Measurements from ENCODE around the gene MPP4. TPM values are rescaled to one million over a fixed set of nuclear protein-coding genes. Genes with fewer than 3 reads are reported as not detected.

MPP4 gene
- total RNA-seq, 1 experiment from 2014 or later, result not detected

DNA sequence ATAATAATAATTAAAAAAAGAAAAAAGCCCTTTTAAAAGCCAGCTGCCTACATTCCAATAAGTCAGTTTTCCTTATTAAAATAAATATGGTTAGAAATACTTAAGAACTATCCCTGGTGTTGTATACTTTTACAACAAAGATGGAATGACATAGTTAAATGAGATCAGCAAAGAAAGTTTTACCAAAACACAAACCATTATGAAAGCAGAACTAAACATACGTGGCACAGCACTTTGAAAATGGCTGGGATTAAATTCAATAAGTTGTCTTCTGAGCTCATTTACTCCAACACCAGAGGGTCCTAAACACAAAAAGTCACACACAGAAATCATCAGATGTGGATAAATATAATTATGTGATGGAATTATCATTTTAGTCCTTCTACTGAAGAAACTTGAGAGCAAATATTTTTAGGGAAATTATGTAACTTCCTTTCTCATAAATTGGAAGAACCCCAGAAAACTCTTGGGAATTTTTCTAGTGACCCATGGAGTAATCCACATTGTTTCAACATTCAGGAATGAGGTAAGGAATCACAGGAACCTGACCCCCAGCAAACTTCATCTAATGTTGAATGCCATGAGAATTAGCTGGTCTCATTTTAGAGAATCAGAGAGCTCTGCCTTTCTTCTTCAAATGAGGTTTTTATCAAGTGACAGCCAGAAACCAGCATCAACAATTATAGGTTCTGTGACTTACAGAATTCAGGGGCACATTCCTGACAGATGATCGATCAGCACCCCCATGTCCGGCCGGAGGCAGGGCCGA lies 43.6 kb downstream of the MPP4 start:
- no TSS peak for BruUV-seq (replicated peaks)
- H3K9me3 ChIP-seq (ENCODE audit: insufficient read depth, low read depth), result no peaks in the 10 kb centered on the region
- no peaks in the 10 kb centered on the region for H3K9me2 ChIP-seq (ENCODE audit: insufficient read depth)
- DNase-seq, result no peak
- ChIA-PET CTCF (no interaction called here), POLR2A (ENCODE audit: unreplicated experiment) (no interaction called here)
- no peaks in the 10 kb centered on the region for H4K20me1 ChIP-seq (ENCODE audit: insufficient read depth)
- no peaks in the 10 kb centered on the region for H3K36me3 ChIP-seq (ENCODE audit: low read depth)
- H3K4me3 ChIP-seq, result no peak overlapping the region
- no peak overlapping the region for H3K27ac ChIP-seq
- H3F3A ChIP-seq (ENCODE audit: insufficient read depth, low read depth), result no peaks in the 10 kb centered on the region; the same call in 1 of the 2 replicates
- no peaks in the 10 kb centered on the region for H3K27me3 ChIP-seq (ENCODE audit: insufficient read depth, low read depth)
- no peak overlapping the region for H2AFZ ChIP-seq
- no peaks in the 10 kb centered on the region for H3K79me2 ChIP-seq (ENCODE audit: low read depth)
- no peak overlapping the region for H3K4me2 ChIP-seq
- TF ChIP-seq EZH2 (IDR thresholded peaks at IDR 0.05; ENCODE audit: low read depth), result no peak
- TF ChIP-seq, protein P1, sequence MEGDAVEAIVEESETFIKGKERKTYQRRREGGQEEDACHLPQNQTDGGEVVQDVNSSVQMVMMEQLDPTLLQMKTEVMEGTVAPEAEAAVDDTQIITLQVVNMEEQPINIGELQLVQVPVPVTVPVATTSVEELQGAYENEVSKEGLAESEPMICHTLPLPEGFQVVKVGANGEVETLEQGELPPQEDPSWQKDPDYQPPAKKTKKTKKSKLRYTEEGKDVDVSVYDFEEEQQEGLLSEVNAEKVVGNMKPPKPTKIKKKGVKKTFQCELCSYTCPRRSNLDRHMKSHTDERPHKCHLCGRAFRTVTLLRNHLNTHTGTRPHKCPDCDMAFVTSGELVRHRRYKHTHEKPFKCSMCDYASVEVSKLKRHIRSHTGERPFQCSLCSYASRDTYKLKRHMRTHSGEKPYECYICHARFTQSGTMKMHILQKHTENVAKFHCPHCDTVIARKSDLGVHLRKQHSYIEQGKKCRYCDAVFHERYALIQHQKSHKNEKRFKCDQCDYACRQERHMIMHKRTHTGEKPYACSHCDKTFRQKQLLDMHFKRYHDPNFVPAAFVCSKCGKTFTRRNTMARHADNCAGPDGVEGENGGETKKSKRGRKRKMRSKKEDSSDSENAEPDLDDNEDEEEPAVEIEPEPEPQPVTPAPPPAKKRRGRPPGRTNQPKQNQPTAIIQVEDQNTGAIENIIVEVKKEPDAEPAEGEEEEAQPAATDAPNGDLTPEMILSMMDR (conservative IDR thresholded peaks at IDR 0.05), result no peak
- intact Hi-C loops (cut with micrococcal nuclease; ENCODE audit: unreplicated experiment), result no loop called here
- H3K4me1 ChIP-seq (replicated peaks; ENCODE audit: insufficient read depth), result no peaks in the 10 kb centered on the region

DNA sequence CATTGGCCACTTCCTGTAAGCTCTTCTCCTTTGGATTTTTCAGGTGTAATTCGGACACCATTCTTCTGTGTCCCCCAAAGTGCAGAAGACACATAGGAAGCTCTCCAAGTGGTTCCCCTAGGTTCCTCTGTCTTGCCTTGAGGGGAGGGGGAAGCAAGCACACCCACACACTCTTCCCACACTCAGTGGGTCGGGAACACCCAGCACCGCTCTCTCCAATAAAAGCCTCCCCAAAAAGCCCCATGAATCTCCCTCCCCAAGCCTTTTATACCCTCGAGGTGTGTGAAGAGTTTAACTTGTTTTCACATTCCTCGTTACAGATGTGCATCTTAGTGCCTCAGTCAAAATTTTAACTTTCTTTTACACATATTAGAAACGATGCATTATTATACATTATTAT lies 45.2 kb downstream of the MPP4 start:
- no TSS peak for BruUV-seq (replicated peaks)
- no peaks in the 10 kb centered on the region for H3K79me2 ChIP-seq (ENCODE audit: low read depth)
- H3K9me2 ChIP-seq (ENCODE audit: insufficient read depth), result no peaks in the 10 kb centered on the region
- CTCF ChIA-PET, result no interaction called here
- no peaks in the 10 kb centered on the region for H3K27me3 ChIP-seq (ENCODE audit: insufficient read depth, low read depth)
- POLR2A ChIA-PET (ENCODE audit: unreplicated experiment), result no interaction called here
- intact Hi-C loops (cut with micrococcal nuclease; ENCODE audit: unreplicated experiment), result no loop called here
- H3K36me3 ChIP-seq (ENCODE audit: low read depth), result no peaks in the 10 kb centered on the region
- H3K4me3 ChIP-seq, result no peak overlapping the region
- H3K27ac ChIP-seq, result no peak overlapping the region
- H2AFZ ChIP-seq, result no peak overlapping the region
- H3F3A ChIP-seq (ENCODE audit: insufficient read depth, low read depth), result no peaks in the 10 kb centered on the region; the same call in 1 of the 2 replicates
- no peaks in the 10 kb centered on the region for H3K4me1 ChIP-seq (replicated peaks; ENCODE audit: insufficient read depth)
- TF ChIP-seq, protein P1 (conservative IDR thresholded peaks at IDR 0.05), result no peak
- no peak for TF ChIP-seq EZH2 (IDR thresholded peaks at IDR 0.05; ENCODE audit: low read depth)
- no peak overlapping the region for H3K4me2 ChIP-seq
- H3K9me3 ChIP-seq (ENCODE audit: insufficient read depth, low read depth), result no peaks in the 10 kb centered on the region
- H4K20me1 ChIP-seq (ENCODE audit: insufficient read depth), result no peaks in the 10 kb centered on the region
- no peak for DNase-seq

DNA sequence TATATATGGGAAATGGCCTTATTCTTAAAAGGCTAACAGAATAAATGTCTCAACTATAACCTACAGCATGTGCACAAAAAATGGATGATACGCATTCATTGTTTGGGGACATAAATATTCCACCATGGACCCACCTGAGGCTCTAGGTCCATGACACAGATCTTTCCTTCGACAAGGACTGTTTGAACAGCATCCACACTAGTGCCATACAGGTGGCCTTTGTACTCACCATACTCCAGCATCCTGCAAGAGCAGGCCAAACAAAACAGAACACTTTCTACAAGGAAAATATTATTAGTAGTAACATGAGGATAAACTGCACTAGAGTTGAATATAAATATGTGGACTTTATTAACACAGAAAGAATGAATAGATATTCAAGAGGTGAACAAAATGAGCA lies 49.0 kb downstream of the MPP4 start:
- Histone ChIP-seq H3K9me2 (ENCODE audit: insufficient read depth) (no peaks in the 10 kb centered on the region), H3K79me2 (ENCODE audit: low read depth) (no peaks in the 10 kb centered on the region), H2AFZ (no peak overlapping the region), H3K4me1 (replicated peaks; ENCODE audit: insufficient read depth) (no peaks in the 10 kb centered on the region), H3K27me3 (ENCODE audit: insufficient read depth, low read depth) (no peaks in the 10 kb centered on the region), H3K36me3 (ENCODE audit: low read depth) (no peaks in the 10 kb centered on the region), H3K4me2 (no peak overlapping the region), H3K9me3 (ENCODE audit: insufficient read depth, low read depth) (no peaks in the 10 kb centered on the region), H4K20me1 (ENCODE audit: insufficient read depth) (no peaks in the 10 kb centered on the region), H3F3A (ENCODE audit: insufficient read depth, low read depth) (no peaks in the 10 kb centered on the region; the same call in 1 of the 2 replicates), H3K27ac (no peak overlapping the region), H3K4me3 (no peak overlapping the region)
- ChIA-PET CTCF (no interaction called here), POLR2A (ENCODE audit: unreplicated experiment) (no interaction called here)
- DNase-seq, result no peak
- TF ChIP-seq, protein P1 (conservative IDR thresholded peaks at IDR 0.05), result no peak
- TF ChIP-seq EZH2 (IDR thresholded peaks at IDR 0.05; ENCODE audit: low read depth), result no peak
- BruUV-seq (replicated peaks), result no TSS peak
- intact Hi-C loops (cut with micrococcal nuclease; ENCODE audit: unreplicated experiment), result loop anchor here (10.0 kb wide), 2 partner anchors 195 to 415 kb away; partner anchors contain the start of genes STRADB and TRAK2

Data from PC-9 (cell line).